ENCODE data around the gene CD81. TPM values are rescaled to one million over a fixed set of nuclear protein-coding genes. Genes with fewer than 3 reads are reported as not detected.

CD81 gene
- total and polyA plus RNA-seq, 2 experiments from 2014 or later = 67.6 to 434 TPM

GRCh38 chr11:2386591-2386990 lies 9.5 kb downstream of the CD81 start:
- 51 to 56% methylated on average over 8 to 9 of the region's 9 CpGs for WGBS, 2 experiments (ENCODE audit: low coverage in 1 of 2, low lambda C conversion rate in 2 of 2, missing lambda C conversion rate in 2 of 2)
- Histone ChIP-seq H3K27ac (peak overlapping the region; percentile 36; the same call in 1 of the 2 replicates), H3K4me3 (no peak overlapping the region), H3K79me2 (ENCODE audit: insufficient read depth) (peaks cover 97% of the 10 kb centered on the region), H4K20me1 (ENCODE audit: insufficient read depth) (peaks cover 5% of the 10 kb centered on the region; the same call in 1 of the 2 replicates), H3K4me2 (ENCODE audit: unreplicated experiment) (no peak overlapping the region), H3K27me3 (replicated peaks; ENCODE audit: insufficient read depth) (no peaks in the 10 kb centered on the region), H3K36me3 (ENCODE audit: low read depth) (no peaks in the 10 kb centered on the region), H2AFZ (no peak overlapping the region), H3K9me3 (ENCODE audit: low read depth) (no peaks in the 10 kb centered on the region), H3K9ac (peak overlapping the region; percentile 32; the same call in 1 of the 2 replicates), H3K9me2 (ENCODE audit: insufficient read depth) (no peaks in the 10 kb centered on the region), H3K4me1 (ENCODE audit: insufficient read depth) (peaks cover 30% of the 10 kb centered on the region), H3F3A (ENCODE audit: insufficient read depth) (0 out of 2 replicates have a peak, but pooled peaks cover 4% of the 10 kb centered on the region)
- no peak for DNase-seq
- in situ Hi-C loops (cut with MboI) = no loop called here
- no peak for TF ChIP-seq EZH2 (IDR thresholded peaks at IDR 0.05; ENCODE audit: insufficient read depth, poor library complexity, severe bottlenecking)
- no peak for TF ChIP-seq EZH2phosphoT487 (IDR thresholded peaks at IDR 0.05; ENCODE audit: insufficient read depth, low read depth)

DNA sequence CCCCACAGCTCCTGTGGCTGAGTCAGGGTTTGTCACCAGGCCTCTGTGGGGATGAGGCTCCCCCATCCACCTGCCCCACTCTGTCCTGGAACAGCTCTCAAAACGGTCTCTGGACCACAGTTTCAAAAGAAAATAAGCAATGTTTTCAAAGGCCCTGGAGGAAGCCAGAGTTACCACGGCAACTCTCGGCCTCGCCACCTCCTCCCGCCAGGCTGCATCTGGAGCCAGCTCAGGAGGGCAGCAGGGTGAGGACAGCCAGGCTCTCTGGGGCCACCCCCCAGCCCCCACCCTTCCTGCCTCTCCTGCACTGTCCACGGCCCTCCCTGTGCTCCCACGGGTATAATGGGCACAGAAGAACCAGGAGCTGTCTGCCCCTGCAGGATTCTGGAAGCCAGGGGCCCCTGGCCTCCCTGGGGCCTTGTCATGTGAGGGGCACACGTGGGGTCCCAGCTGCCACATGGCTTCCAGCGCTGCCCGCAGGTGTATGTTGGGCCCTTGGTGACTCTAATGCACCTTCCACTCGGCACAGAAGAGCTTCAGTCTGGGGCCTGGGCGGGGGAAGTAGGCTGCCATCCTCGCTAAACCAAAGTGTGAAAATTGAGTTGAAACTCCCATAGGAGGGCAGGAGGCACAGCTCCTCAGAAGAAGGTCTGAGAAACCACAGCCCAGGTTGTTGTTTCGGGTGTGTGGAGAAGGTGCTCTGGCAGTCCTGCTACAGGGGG lies 10.3 kb downstream of the CD81 start:
- no peak overlapping the region for H2AFZ ChIP-seq
- H3K9me2 ChIP-seq (ENCODE audit: insufficient read depth) = no peaks in the 10 kb centered on the region
- no peaks in the 10 kb centered on the region for H3K9me3 ChIP-seq (ENCODE audit: low read depth)
- no peak overlapping the region for H3K4me3 ChIP-seq
- peak overlapping the region; percentile 36; the same call in 1 of the 2 replicates for H3K27ac ChIP-seq
- 41 to 46% methylated on average over 14 of the region's 14 CpGs for WGBS, 2 experiments (ENCODE audit: low coverage in 1 of 2, low lambda C conversion rate in 2 of 2, missing lambda C conversion rate in 2 of 2)
- no peak overlapping the region for H3K4me2 ChIP-seq (ENCODE audit: unreplicated experiment)
- peak overlapping the region; percentile 32; the same call in 1 of the 2 replicates for H3K9ac ChIP-seq
- DNase-seq = peak; percentile 60
- H3K27me3 ChIP-seq (replicated peaks; ENCODE audit: insufficient read depth) = no peaks in the 10 kb centered on the region
- TF ChIP-seq EZH2phosphoT487 (IDR thresholded peaks at IDR 0.05; ENCODE audit: insufficient read depth, low read depth) = no peak
- TF ChIP-seq EZH2 (IDR thresholded peaks at IDR 0.05; ENCODE audit: insufficient read depth, poor library complexity, severe bottlenecking) = no peak
- peaks cover 5% of the 10 kb centered on the region; the same call in 1 of the 2 replicates for H4K20me1 ChIP-seq (ENCODE audit: insufficient read depth)
- no peaks in the 10 kb centered on the region for H3K36me3 ChIP-seq (ENCODE audit: low read depth)
- 0 out of 2 replicates have a peak, but pooled peaks cover 2% of the 10 kb centered on the region for H3F3A ChIP-seq (ENCODE audit: insufficient read depth)
- H3K4me1 ChIP-seq (ENCODE audit: insufficient read depth) = peaks cover 30% of the 10 kb centered on the region
- H3K79me2 ChIP-seq (ENCODE audit: insufficient read depth) = peaks cover 97% of the 10 kb centered on the region
- in situ Hi-C loops (cut with MboI) = no loop called here

DNA sequence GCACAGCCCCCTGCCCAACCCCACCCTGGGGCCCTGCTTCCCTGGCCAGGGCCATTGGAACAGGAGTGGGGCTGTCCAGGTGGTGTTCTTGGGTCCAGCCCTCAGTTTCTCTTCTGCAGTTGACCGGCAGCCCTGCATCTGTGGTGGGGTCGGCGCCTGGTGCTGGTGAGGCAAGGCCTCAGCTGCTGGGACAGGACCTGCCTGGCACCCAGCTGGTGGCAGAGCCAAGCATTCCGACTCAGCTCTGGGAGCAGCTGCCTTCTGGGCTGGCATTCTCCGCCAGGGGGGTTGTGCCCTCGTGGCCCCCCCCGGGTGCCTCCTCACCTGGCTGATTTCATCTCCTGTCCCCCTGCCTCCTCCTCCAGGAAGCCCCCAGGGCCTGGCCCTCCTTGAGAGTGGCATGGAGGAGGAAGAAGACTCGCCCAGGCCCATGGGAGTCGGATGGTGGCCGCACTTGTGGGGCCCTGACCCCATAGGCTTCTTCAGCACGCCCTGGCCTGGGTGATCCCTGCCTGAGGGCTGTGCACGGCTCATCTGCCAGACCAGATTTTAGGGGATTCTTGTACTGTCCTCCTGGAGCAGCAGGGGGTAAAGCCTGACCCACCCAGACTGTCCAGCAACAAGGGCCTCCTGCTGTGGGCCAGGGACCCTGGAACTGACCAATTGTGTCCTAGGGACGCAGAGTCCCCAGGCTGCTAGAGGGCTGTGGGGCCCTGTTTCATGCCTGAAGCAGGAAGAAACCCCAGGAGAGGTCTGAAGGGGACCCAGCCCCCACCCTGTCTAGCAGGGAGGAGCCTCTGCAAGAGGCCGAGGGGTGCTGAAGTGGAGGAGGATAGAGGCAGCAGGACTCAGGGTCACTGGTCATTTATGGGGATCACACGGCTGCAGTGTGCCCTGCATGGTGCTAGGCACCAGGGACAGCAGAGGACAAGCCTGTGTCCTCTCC lies 11.6 kb downstream of the CD81 start:
- Histone ChIP-seq H3K9me2 (ENCODE audit: insufficient read depth) (no peaks in the 10 kb centered on the region), H3K9ac (no peak overlapping the region), H3K36me3 (ENCODE audit: low read depth) (no peaks in the 10 kb centered on the region), H3F3A (ENCODE audit: insufficient read depth) (no peaks in the 10 kb centered on the region), H3K9me3 (ENCODE audit: low read depth) (no peaks in the 10 kb centered on the region), H3K4me2 (ENCODE audit: unreplicated experiment) (no peak overlapping the region), H3K4me1 (ENCODE audit: insufficient read depth) (peaks cover 18% of the 10 kb centered on the region), H3K79me2 (ENCODE audit: insufficient read depth) (peaks cover 97% of the 10 kb centered on the region), H4K20me1 (ENCODE audit: insufficient read depth) (peaks cover 5% of the 10 kb centered on the region; the same call in 1 of the 2 replicates), H2AFZ (no peak overlapping the region), H3K27ac (no peak overlapping the region), H3K4me3 (no peak overlapping the region), H3K27me3 (replicated peaks; ENCODE audit: insufficient read depth) (no peaks in the 10 kb centered on the region)
- no peak for DNase-seq
- TF ChIP-seq EZH2 (IDR thresholded peaks at IDR 0.05; ENCODE audit: insufficient read depth, poor library complexity, severe bottlenecking) = no peak
- TF ChIP-seq EZH2phosphoT487 (IDR thresholded peaks at IDR 0.05; ENCODE audit: insufficient read depth, low read depth) = no peak
- in situ Hi-C loops (cut with MboI) = no loop called here
- 75 to 79% methylated on average over 12 to 15 of the region's 15 CpGs for WGBS, 2 experiments (ENCODE audit: low coverage in 1 of 2, low lambda C conversion rate in 2 of 2, missing lambda C conversion rate in 2 of 2)

GRCh38 chr11:2389377-2390026 lies 12.4 kb downstream of the CD81 start:
- in situ Hi-C loops (cut with MboI) = no loop called here
- H2AFZ ChIP-seq = no peak overlapping the region
- H3K4me3 ChIP-seq = no peak overlapping the region
- H3K9ac ChIP-seq = no peak overlapping the region
- H3K4me1 ChIP-seq (ENCODE audit: insufficient read depth) = peaks cover 18% of the 10 kb centered on the region
- no peak for DNase-seq
- H3F3A ChIP-seq (ENCODE audit: insufficient read depth) = no peaks in the 10 kb centered on the region
- no peaks in the 10 kb centered on the region for H3K27me3 ChIP-seq (replicated peaks; ENCODE audit: insufficient read depth)
- 57 to 60% methylated on average over 13 of the region's 14 CpGs for WGBS, 2 experiments (ENCODE audit: low coverage in 1 of 2, low lambda C conversion rate in 2 of 2, missing lambda C conversion rate in 2 of 2)
- no peaks in the 10 kb centered on the region for H3K36me3 ChIP-seq (ENCODE audit: low read depth)
- TF ChIP-seq EZH2phosphoT487 (IDR thresholded peaks at IDR 0.05; ENCODE audit: insufficient read depth, low read depth) (no peak), EZH2 (IDR thresholded peaks at IDR 0.05; ENCODE audit: insufficient read depth, poor library complexity, severe bottlenecking) (no peak)
- no peak overlapping the region for H3K4me2 ChIP-seq (ENCODE audit: unreplicated experiment)
- peaks cover 5% of the 10 kb centered on the region; the same call in 1 of the 2 replicates for H4K20me1 ChIP-seq (ENCODE audit: insufficient read depth)
- H3K27ac ChIP-seq = no peak overlapping the region
- H3K79me2 ChIP-seq (ENCODE audit: insufficient read depth) = peaks cover 100% of the 10 kb centered on the region
- H3K9me2 ChIP-seq (ENCODE audit: insufficient read depth) = no peaks in the 10 kb centered on the region
- H3K9me3 ChIP-seq (ENCODE audit: low read depth) = no peaks in the 10 kb centered on the region
